B cell (primary cell): Measurements from ENCODE around the gene S100A10. TPM values are rescaled to one million over a fixed set of nuclear protein-coding genes. Genes with fewer than 3 reads are reported as not detected.

Experiments
- polyA plus RNA-seq: library from polyadenylated mRNA; depleted of rRNA; stranded (reverse); fragments of >200 nt; gene quantifications from 2 replicates; pipeline ENCODE4 v1.2.3, GENCODE V29; 2012
- total RNA-seq, 2 donors: library from RNA; stranded (reverse); fragments of 120-200 nt in 1 of 2; gene quantifications; 1 replicate in 1 of 2; 2 replicates in 1 of 2; pipeline versions ENCODE4 v1.2.3 to v1.2.4, GENCODE V29; 2013 to 2022

S100A10 gene
- total and polyA plus RNA-seq, 2 donors (not counting 1 experiment from before 2014, with no cell fraction given) = 38.0 to 47.1 TPM

Other genes starting within 250 kb of the S100A10 start
- gene MRPL9, start 230.4 kb downstream of the S100A10 start, total RNA-seq = 84.6 and 100 TPM in 2 replicates
- 65.5 and 92.5 TPM in 2 replicates for gene MRPL9, start 230.4 kb downstream of the S100A10 start, polyA plus RNA-seq
- 12.8 and 13.3 TPM in 2 replicates for gene TDRKH, start 203.4 kb downstream of the S100A10 start, total RNA-seq
- 2.0 and 2.2 TPM in 2 replicates for gene TDRKH, start 203.4 kb downstream of the S100A10 start, polyA plus RNA-seq
- not detected in 2 replicates for gene LINGO4, start 188.4 kb downstream of the S100A10 start, total RNA-seq
- gene LINGO4, start 188.4 kb downstream of the S100A10 start, polyA plus RNA-seq = not detected in 2 replicates
- 0.12 TPM in 1 of 2 replicates, not detected in the other for gene RORC, start 162.1 kb downstream of the S100A10 start, total RNA-seq
- gene RORC, start 162.1 kb downstream of the S100A10 start, polyA plus RNA-seq = 0.07 and 0.15 TPM in 2 replicates
- gene C2CD4D, start 154.0 kb downstream of the S100A10 start, total RNA-seq = not detected in 2 replicates
- 0.07 TPM in 2 replicates for gene C2CD4D, start 154.0 kb downstream of the S100A10 start, polyA plus RNA-seq
- not detected in 2 replicates for gene THEM5, start 140.1 kb downstream of the S100A10 start, total RNA-seq
- not detected in 2 replicates for gene THEM5, start 140.1 kb downstream of the S100A10 start, polyA plus RNA-seq
- 16.1 and 19.8 TPM in 2 replicates for gene THEM4, start 84.3 kb downstream of the S100A10 start, total RNA-seq
- 10.3 and 15.0 TPM in 2 replicates for gene THEM4, start 84.3 kb downstream of the S100A10 start, polyA plus RNA-seq
- gene S100A11, start 43.1 kb upstream of the S100A10 start, total RNA-seq = 31.4 and 33.1 TPM in 2 replicates
- 10.9 and 26.2 TPM in 2 replicates for gene S100A11, start 43.1 kb upstream of the S100A10 start, polyA plus RNA-seq
- gene TCHHL1, start 95.2 kb upstream of the S100A10 start, total RNA-seq = not detected in 2 replicates
- not detected in 2 replicates for gene TCHHL1, start 95.2 kb upstream of the S100A10 start, polyA plus RNA-seq
- gene TCHH, start 121.6 kb upstream of the S100A10 start, total RNA-seq = not detected in 2 replicates
- not detected in 2 replicates for gene TCHH, start 121.6 kb upstream of the S100A10 start, polyA plus RNA-seq
- not detected in 2 replicates for gene RPTN, start 165.4 kb upstream of the S100A10 start, total RNA-seq
- gene RPTN, start 165.4 kb upstream of the S100A10 start, polyA plus RNA-seq = not detected in 2 replicates
- not detected in 2 replicates for gene HRNR, start 230.3 kb upstream of the S100A10 start, total RNA-seq
- gene HRNR, start 230.3 kb upstream of the S100A10 start, polyA plus RNA-seq = not detected in 2 replicates